HG03439 (cell line): ENCODE measurements around the gene ARPC1B.
"Not testable (repeated sequence)": the region's sequence is repeated elsewhere in the genome, so short reads cannot be mapped to it uniquely, and the experiment has no call there.

ENCODE experiments used
- ATAC-seq: cut with Tn5 transposase; IDR thresholded peaks from one replicate; pipeline ENCODE4 v1.9.1; 2021; ENCODE audit warnings: mild to moderate bottlenecking, moderate library complexity; ENCODE audit not compliant: unreplicated experiment

ARPC1B gene

GRCh38 chr7:99366646-99367045 lies 7.9 kb upstream of the ARPC1B start:
- no peak for ATAC-seq

DNA sequence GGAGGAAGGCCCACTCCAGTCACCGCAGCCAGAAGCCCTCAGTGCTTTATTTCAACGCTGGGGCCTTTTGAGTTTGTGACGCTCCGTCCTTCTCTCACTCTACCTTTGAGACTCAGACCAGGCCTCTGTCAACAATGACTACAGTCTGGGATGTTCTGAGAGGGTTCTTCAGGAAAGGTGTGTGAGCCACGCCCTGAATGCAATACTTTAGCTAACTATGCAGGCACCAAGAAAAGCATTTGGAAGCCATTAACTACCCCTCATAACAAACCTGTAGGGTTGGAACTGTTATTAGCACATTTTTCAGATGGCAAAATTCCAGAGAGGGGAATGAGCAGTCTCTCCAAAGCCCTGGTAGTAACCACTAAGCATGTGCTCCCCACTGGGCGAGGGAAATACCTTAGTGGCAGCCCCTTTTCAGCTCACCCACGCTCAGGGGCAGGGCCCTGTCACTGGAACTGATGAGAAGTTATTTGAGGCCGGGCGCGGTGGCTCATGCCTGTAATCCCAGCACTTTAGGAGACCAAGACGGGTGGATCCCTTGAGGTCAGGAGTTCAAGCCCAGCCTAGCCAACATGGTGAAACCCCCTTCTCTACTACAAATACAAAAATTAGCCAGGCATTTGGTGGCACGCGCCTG lies 5.7 kb upstream of the ARPC1B start:
- ATAC-seq, result no peak

- no peak for ATAC-seq
Observed at GRCh38 chr7:99369767-99370391, 4.7 kb upstream of the ARPC1B start.

DNA sequence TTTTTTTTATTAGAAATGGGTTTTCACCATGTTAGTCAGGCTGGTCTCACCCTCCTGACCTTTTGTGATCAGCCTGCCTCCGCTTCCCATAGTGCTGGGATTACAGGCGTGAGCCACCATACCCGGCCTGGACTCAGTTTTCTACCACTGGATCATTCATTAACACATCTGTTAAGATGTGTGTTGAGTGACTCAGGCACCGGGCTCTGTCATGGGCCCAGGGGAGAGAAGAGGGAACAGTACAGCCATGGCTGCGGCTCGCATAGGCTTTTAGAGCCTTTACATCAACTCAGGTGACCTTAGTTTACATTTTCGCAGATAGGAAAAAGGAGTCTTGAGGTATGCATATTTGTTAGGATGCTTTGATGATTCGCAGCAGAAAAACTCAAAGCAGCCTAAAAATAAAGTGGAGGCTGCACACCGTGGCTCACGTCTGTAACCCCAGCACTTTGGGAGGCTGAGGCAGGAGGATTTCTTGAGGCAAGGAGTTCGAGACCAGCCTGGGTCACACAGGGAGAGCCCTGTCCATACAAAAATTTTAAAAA lies 3.1 kb upstream of the ARPC1B start:
- ATAC-seq, result no peak

- ATAC-seq, result no peak
Observed at GRCh38 chr7:99372275-99373090, 2.0 kb upstream of the ARPC1B start.

DNA sequence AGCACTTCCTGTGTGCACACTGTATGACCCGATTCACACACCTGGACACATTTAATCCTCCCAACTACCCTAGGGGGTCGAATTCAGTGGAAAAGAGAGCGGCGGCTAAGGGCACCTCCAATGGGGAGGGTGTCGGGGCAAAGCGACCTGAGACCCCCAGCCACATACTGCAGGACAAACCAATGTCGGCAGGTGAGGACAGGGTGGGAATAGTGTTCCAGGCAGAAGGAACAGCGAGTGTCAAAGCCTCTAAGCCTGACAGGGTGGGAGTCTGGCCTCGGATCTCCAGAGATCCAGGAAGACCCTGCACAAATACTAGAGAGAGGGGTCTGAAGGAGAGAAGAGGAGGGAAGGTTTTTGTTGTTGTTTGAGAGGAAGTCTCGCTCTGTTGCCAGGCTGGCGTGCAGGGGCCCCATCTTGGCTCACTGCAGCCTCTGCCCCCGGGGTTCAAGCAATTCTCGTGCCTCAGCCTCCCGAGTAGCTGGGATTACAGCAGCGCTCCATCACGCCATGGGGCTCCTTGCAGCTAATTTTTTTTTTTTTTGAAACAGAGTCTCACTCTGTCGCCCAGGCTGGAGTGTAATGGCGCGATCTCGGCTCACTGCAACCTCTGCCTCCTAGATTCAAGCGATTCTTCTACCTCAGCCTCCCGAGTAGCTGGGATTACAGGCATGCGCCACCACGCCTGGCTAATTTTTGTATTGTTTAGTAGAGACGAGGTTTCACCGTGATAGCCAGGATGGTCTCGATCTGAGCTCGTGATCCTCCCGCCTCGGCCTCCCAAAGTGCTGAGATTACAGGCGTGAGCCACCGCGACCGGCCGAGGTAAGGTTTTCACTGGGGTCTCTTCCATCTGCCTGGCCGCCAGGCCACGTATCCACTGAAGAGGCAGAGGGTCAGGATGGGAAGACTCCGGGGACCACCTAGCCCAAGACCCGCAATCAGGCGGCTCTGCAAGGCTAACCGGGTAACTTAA lies 1.2 kb upstream of the ARPC1B start:
- ATAC-seq, result no peak

- peak; percentile 42 for ATAC-seq
Observed at GRCh38 chr7:99375070-99375807, 709 bp downstream of the ARPC1B start.

DNA sequence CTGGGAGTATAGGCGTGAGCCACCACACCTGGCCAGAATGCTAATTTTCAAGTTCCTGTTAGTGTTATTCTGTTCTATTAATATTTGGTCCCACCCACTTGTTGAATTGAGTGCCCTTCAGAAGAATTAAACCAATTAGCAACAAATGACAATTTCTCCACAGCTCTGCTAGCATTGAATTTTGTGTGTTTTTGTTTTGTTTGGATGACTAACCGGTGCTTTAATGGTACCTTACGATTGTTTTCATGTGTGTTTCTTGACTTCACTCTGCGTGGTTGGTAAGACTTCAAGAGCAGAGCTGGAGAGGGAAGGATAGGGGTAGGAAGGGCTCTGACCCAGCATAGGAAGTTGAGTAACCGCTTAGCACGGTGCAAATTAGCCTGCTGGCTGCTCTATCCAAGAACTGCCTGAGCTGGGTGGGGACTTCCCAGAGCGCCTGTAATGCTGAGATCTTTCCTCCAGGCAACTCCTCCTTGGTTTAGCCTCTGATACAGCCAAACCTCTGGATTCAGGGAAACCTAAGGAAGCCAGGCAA lies 4.6 kb downstream of the ARPC1B start:
- ATAC-seq, result no peak

GRCh38 chr7:99379693-99380031 lies 5.1 kb downstream of the ARPC1B start:
- ATAC-seq, result not testable (repeated sequence)

DNA sequence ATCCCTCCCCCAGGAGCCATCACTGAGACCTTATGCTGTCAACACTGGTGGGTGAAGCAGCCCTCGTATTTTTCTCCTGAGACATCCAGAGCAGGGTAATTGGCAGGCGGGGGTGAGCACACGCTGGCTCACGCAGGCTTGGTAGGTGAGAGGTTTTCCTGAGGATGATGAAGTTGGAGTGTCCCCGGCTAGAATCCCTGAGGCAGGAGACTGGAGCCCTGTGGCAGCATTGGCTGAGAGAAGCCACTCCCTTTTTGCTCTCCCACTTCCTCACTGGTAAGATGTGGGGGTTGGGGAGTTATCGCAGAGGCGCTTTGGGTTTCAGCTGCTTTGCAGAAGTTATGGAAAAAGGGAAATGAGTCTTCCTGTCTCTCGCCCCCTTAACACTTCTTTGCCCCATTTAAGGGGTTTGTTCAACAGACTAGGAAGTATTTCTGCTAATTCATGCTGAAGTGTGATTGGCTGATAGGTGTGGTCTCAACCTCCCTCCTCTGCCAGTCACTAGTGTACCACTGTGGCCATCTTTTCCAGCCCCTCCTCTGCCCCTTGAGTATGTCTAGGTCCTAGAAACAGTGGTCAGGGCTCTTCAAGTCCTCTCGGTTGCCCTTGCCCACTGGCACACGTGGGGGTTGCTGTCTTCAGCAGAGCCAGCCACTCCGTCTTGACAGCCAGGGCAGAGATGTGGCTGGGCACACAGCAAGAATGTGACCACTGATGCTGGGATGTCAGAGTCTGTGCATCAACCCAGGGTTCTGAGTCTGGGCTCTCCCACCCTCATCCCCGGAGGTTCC lies 5.7 kb downstream of the ARPC1B start:
- no peak for ATAC-seq

DNA sequence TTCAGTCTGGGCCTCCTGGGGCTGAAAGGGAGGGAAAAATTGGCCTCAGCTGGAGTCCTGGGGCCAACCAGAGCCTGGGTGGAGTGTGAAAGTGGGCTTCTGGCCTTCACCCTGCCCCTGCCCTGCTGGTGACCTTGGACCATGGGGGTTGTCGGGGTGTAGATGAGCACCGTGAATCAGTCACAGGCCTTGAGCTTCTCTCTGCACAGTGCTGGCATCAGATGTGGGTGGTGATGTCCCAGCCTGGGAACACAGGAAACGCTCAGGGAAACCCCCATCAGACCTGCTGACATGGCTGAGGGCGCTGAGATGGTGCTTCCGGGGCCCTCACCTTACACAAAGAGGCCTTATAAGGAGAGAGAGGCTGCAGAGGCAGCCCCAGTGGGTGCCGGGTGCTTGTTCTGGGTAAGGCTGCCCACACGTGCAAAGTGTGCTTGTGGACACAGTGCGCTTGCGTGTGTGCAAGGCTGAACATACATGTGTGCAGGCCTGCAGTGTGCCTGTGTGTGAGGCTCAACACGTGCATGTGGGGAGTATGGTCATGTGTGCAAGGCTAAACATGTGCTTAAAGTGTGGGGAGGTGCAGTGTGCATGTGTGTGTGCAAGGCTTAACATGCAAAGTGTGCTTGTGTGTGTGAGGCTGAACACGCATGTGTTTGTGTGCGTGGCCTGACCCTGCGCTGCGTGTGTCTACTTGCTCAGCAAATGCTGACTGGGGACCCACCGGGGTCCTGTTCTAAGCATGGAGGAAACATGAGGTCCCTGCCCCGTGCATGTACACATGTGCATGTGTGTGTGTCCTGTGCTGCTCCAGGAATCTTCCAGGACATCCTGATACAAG lies 6.5 kb downstream of the ARPC1B start:
- peak; percentile 76 for ATAC-seq

DNA sequence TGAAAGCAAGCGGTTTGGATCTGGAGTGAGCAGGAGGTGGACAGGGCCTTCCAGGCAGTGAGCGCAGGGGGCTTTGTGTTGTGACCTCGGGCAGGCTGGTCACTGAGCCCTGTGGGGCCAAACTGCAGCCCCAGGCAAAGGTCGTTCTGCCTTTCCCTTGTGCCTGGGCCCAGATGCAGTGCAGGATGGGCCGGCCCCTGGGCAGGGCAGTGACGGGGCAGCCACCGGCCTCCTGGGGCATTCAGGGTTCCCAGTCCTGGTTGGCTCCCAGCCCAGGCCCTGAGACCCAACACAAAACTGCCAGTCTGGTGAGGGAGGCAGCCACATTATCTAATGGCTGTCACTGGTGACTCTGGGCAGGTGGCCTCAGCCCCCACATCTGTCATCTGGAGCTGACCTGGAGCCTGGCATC lies 7.1 kb downstream of the ARPC1B start:
- ATAC-seq, result no peak

DNA sequence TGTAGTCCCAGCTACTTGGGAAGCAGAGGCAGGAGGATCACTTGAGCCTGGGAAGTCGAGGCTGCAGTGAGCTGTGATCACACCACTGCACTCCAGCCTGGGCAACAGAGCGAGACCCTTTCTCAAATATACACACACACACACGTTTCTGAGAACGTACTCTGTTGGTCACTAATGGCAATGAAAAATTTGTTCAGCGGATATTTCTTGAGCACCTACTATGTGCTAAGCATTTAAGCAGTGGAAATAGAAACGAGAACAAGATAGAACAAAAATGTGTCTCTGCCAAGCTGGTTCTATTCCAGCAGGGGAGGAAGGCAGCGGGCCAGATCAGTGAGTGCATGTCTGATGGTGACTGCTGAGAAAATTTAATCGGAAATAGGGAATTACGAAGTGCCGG lies 8.7 kb downstream of the ARPC1B start:
- no peak for ATAC-seq

DNA sequence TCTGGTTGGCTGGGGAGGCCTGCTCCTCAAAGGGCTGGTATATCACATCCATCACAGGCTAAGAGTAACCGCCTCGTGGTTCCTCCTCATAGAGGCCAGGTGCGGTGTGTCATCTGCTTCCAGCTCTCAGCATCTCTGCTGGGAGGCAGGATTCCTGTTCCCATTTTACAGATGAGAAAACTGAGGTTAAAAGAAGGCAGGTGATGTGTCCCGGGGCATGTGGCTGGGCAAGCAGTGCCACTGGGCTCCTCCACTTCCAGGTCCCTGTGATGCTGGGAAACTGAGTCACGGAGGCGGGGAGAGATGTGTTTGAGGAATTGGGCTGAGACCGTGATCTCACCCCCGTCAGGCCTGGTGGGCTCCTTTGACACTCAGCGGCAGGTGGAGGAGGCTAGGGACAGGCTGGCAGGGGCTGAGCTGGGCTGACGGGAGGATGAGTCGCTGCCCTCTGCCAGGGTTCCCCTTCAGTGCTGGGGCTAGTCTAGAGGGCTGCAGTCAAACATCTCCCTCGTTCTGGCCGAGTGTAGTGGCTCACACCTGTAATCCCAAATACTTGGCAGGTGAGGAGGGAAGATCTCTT lies 9.4 kb downstream of the ARPC1B start:
- no peak for ATAC-seq

- no peak for ATAC-seq
Observed at GRCh38 chr7:99384523-99384922, 10.0 kb downstream of the ARPC1B start.

DNA sequence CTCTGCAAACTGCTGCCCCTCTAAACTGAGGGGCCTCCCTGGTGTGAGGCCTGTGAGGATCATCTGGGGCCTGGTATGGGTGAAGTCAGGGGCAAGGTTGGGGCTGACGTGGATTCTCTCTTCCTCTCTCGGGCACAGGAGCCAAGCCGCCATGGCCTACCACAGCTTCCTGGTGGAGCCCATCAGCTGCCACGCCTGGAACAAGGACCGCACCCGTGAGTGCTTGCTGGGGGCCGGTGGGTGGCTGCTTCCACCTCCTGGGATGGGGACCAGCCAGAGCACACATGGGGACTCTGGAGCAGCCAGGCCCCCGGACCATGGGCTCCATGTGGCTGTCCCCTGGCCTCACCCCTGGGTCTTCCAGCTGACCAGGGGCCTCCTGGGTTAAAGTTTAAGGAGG lies 11.0 kb downstream of the ARPC1B start:
- no peak for ATAC-seq

- no peak for ATAC-seq
Observed at GRCh38 chr7:99386584-99387238, 12.2 kb downstream of the ARPC1B start.
